IMR-90 (cell line): ENCODE data around the gene SRSF12. TPM values are rescaled to one million over a fixed set of nuclear protein-coding genes. Genes with fewer than 3 reads are reported as not detected.
A peak's percentile ranks its signal among the peaks of the same experiment; 100 is the strongest.

Experiments
- ATAC-seq: fragments of 200-7000 bp; cut with Tn5 transposase; 2 replicates; pipeline ENCODE4 v1.9.1; 2020; ENCODE audit warnings: low read depth, mild to moderate bottlenecking, moderate library complexity
- BruUV-seq: library from RNA; stranded (reverse); fragments of 400-500 nt; replicated peaks from 2 replicates; lab custom pipeline; 2021; lab: Mats Ljungman, UMichigan
- CTCF ChIA-PET: fragments of 300-600 bp; formaldehyde crosslinking; extraction: SDS; loops from one replicate; lab custom pipeline; 2021; ENCODE audit warnings: antibody characterized with exemption; lab: Yijun Ruan, JAX
- POLR2A ChIA-PET: fragments of 300-600 bp; sonication (Branson Sonifier 250); formaldehyde crosslinking; loops from one replicate; lab custom pipeline; 2022; ENCODE audit warnings: antibody characterized with exemption; ENCODE audit not compliant: unreplicated experiment; lab: Charles Lee
- DNase-seq: peaks from one replicate; pipeline ENCODE4 v3.0.0; 2013
- H2AFZ ChIP-seq: replicated peaks from 2 replicates; pipeline ENCODE3; 2013; ENCODE audit warnings: low read length, mild to moderate bottlenecking; ENCODE audit not compliant: poor library complexity
- H2AK5ac ChIP-seq: 2 replicates; pipeline ENCODE4 v1.6.1; 2013; ENCODE audit warnings: low read depth, low read length, inconsistent platforms
- H2AK9ac ChIP-seq: replicated peaks from 2 replicates; pipeline ENCODE3; 2013; ENCODE audit warnings: mild to moderate bottlenecking, low read depth, low read length, moderate library complexity; ENCODE audit not compliant: poor library complexity
- H2BK120ac ChIP-seq: 2 replicates; pipeline ENCODE4 v1.6.1; 2013; ENCODE audit warnings: low read depth, low read length, inconsistent platforms
- H2BK15ac ChIP-seq: 3 replicates; pipeline ENCODE4 v1.6.1; 2013; ENCODE audit warnings: low read depth, low read length, inconsistent platforms
- H2BK20ac ChIP-seq: 2 replicates; pipeline ENCODE4 v1.6.1; 2013; ENCODE audit warnings: low read depth, mild to moderate bottlenecking, inconsistent platforms, low read length, moderate library complexity
- H2BK5ac ChIP-seq: 2 replicates; pipeline ENCODE4 v1.6.1; 2013; ENCODE audit warnings: mild to moderate bottlenecking, low read depth, low read length, inconsistent platforms; ENCODE audit not compliant: poor library complexity, severe bottlenecking
- H3K14ac ChIP-seq: replicated peaks from 2 replicates; pipeline ENCODE4 v1.6.1; 2013; ENCODE audit warnings: low read depth, low read length, inconsistent platforms
- H3K18ac ChIP-seq: 2 replicates; pipeline ENCODE4 v1.6.1; 2013; ENCODE audit warnings: low read depth, low read length, control low read depth
- H3K23ac ChIP-seq: 2 replicates; pipeline ENCODE4 v1.6.1; 2013; ENCODE audit warnings: low read depth, low read length, inconsistent platforms
- H3K27ac ChIP-seq: 2 replicates; pipeline ENCODE4 v1.5.1; 2013; ENCODE audit warnings: mild to moderate bottlenecking, control low read depth, low read length; ENCODE audit not compliant: insufficient read depth
- H3K27me3 ChIP-seq: 2 replicates; pipeline ENCODE4 v1.6.1; 2013; ENCODE audit warnings: low read length; ENCODE audit not compliant: control insufficient read depth, insufficient read depth
- H3K36me3 ChIP-seq: 2 replicates; pipeline ENCODE4 v1.6.1; 2013; ENCODE audit warnings: low read length, mixed read lengths; ENCODE audit not compliant: control insufficient read depth, insufficient read depth
- H3K4ac ChIP-seq: 2 replicates; pipeline ENCODE4 v1.6.1; 2013; ENCODE audit warnings: low read depth, low read length, inconsistent platforms
- H3K4me1 ChIP-seq: 2 replicates; pipeline ENCODE4 v1.6.1; 2013; ENCODE audit warnings: low read length, mixed read lengths; ENCODE audit not compliant: control insufficient read depth, insufficient read depth
- H3K4me2 ChIP-seq: 2 replicates; pipeline ENCODE4 v1.6.1; 2013; ENCODE audit warnings: low read depth, mild to moderate bottlenecking, control low read depth, low read length, moderate library complexity
- H3K4me3 ChIP-seq: 2 replicates; pipeline ENCODE4 v1.5.1; 2013; ENCODE audit warnings: low read depth, mild to moderate bottlenecking, control low read depth, low read length, moderate library complexity; ENCODE audit not compliant: insufficient read depth
- H3K56ac ChIP-seq: 2 replicates; pipeline ENCODE4 v1.6.1; 2013; ENCODE audit warnings: low read length, inconsistent platforms; ENCODE audit not compliant: insufficient read depth; ENCODE audit errors: extremely low read depth
- H3K79me1 ChIP-seq, 2 experiments: 2 replicates each; pipeline ENCODE4 v1.6.1; 2013; ENCODE audit warnings: low read length in 2 of 2, inconsistent platforms in 1 of 2, low read depth in 1 of 2
- H3K9ac ChIP-seq: 2 replicates; pipeline ENCODE4 v1.6.1; 2013; ENCODE audit warnings: low read depth, low read length, control low read depth
- H3K9me1 ChIP-seq: 2 replicates; pipeline ENCODE4 v1.6.1; 2013; ENCODE audit warnings: low read length, inconsistent platforms; ENCODE audit not compliant: insufficient read depth
- H3K9me3 ChIP-seq: 2 replicates; pipeline ENCODE4 v1.6.1; 2013; ENCODE audit warnings: low read length; ENCODE audit not compliant: control insufficient read depth, insufficient read depth
- H4K20me1 ChIP-seq: 2 replicates; pipeline ENCODE4 v1.6.1; 2013; ENCODE audit warnings: low read length, inconsistent platforms; ENCODE audit not compliant: insufficient read depth
- H4K5ac ChIP-seq: 2 replicates; pipeline ENCODE4 v1.6.1; 2013; ENCODE audit warnings: mild to moderate bottlenecking, low read depth, low read length, control low read depth
- H4K8ac ChIP-seq, 2 experiments: 2 replicates each; pipeline ENCODE4 v1.6.1; 2013; ENCODE audit warnings: low read depth in 2 of 2, low read length in 2 of 2, control low read depth in 1 of 2, inconsistent platforms in 1 of 2
- H4K91ac ChIP-seq: 2 replicates; pipeline ENCODE4 v1.6.1; 2013; ENCODE audit warnings: low read depth, low read length, inconsistent platforms; ENCODE audit not compliant: insufficient read depth
- CEBPB ChIP-seq: IDR thresholded peaks from 2 replicates; pipeline ENCODE4 v1.6.1; 2012; ENCODE audit warnings: low read depth, low read length, improper control_type of control experiment
- NFE2L2 ChIP-seq: fragments of 150-350 bp; IDR thresholded peaks from 2 replicates; pipeline ENCODE4 v1.6.1; 2016; ENCODE audit warnings: low read depth, mild to moderate bottlenecking, low read length
- WGBS, 2 experiments: methylation state at CpG; one replicate each; pipeline versions ENCODE4 v1.1.5 to v1.1.7; 2013; ENCODE audit warnings: missing lambda C conversion rate in 2 of 2; ENCODE audit not compliant: insufficient read length in 1 of 2; ENCODE audit errors: extremely low coverage in 2 of 2; 5-methylcytosine and 5-hydroxymethylcytosine counted together
- dilution Hi-C: fragments of 300-500 bp; cut with HindIII; formaldehyde crosslinking; loops from one replicate; pipeline ENCODE4 v1.14.3; 2018; ENCODE audit warnings: low sequenced_read_pairs; ENCODE audit not compliant: unreplicated experiment
- in situ Hi-C: fragments of 300-500 bp; cut with MboI; formaldehyde crosslinking; loops from 3 replicates; pipeline ENCODE4 v1.14.3; 2019; ENCODE audit warnings: low sequenced_read_pairs, inconsistent platforms, mixed read lengths
- intact Hi-C: fragments of 100-400 bp; cut with micrococcal nuclease; formaldehyde crosslinking; loops from 2 replicates; pipeline ENCODE4 v1.10.0; 2022
- polyA plus RNA-seq, 3 experiments: library from polyadenylated mRNA; depleted of rRNA; stranded (reverse); fragments of >200 nt; gene quantifications; 2 replicates each; pipeline ENCODE4 v1.2.3, GENCODE V29; 2012; ENCODE audit warnings: low replicate concordance in 1 of 3
- total RNA-seq: library from RNA; depleted of rRNA; stranded (reverse); fragments of >200 nt; gene quantifications from 2 replicates; pipeline ENCODE4 v1.2.3, GENCODE V29; 2012
- TF ChIP-seq, protein P1 (sequence below): fragments of 150-350 bp; IDR thresholded peaks from 2 replicates; pipeline ENCODE4 v1.6.1; 2017; ENCODE audit warnings: mild to moderate bottlenecking, antibody characterized with exemption, low read length, low read depth
- TF ChIP-seq, protein P2 (sequence below): conservative IDR thresholded peaks from 2 replicates; pipeline ENCODE4 v1.5.1; 2012; ENCODE audit warnings: mild to moderate bottlenecking, low read depth, low read length, improper control_type of control experiment

Gene SRSF12
- total and polyA plus RNA-seq, 2 of the 4 experiments (the other 2 are of a cell fraction), result 0.21 to 0.36 TPM

DNA sequence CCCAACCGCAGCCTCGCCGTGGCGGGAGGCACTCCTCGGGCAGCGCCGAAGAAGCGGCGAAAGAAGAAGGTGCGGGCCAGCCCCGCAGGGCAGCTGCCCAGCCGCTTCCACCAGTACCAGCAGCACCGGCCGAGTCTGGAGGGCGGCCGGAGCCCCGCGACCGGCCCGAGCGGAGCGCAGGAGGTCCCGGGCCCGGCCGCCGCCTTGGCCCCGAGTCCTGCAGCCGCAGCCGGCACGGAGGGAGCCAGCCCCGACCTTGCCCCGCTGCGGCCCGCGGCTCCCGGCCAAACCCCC, 36.8 kb downstream of the SRSF12 start:
- CTCF ChIA-PET, result no interaction called here

More for the DNA sequence above, 36.8 kb downstream of the SRSF12 start:
- peaks cover 3% of the 10 kb centered on the region; the same call in 1 of the 2 replicates for H3K9me1 ChIP-seq
- peak overlapping the region; percentile 50; the same call in 1 of the 2 replicates for H3K18ac ChIP-seq
- H3K9ac ChIP-seq, result peak overlapping the region; percentile 98
- peak overlapping the region; percentile 89 for H3K4ac ChIP-seq
- ATAC-seq (peak; percentile 2), DNase-seq (no peak)
- no peak overlapping the region for H3K4me2 ChIP-seq
- no peaks in the 10 kb centered on the region for H3K27me3 ChIP-seq
- H4K20me1 ChIP-seq, result peaks cover 41% of the 10 kb centered on the region
- in situ Hi-C loops, result no loop called here
- no peak overlapping the region for H2BK20ac ChIP-seq
- H4K5ac ChIP-seq, result peak overlapping the region; percentile 13; the same call in 1 of the 2 replicates
- no peak overlapping the region for H2AK5ac ChIP-seq
- BruUV-seq, result no TSS peak
- H3K4me1 ChIP-seq, result peaks cover 4% of the 10 kb centered on the region
- H4K91ac ChIP-seq, result peak overlapping the region; percentile 87
- peak overlapping the region; percentile 92 for H3K27ac ChIP-seq
- peaks cover 16% of the 10 kb centered on the region for H3K36me3 ChIP-seq
- peaks cover 3 to 37% of the 10 kb centered on the region in 2 experiments for H3K79me1 ChIP-seq
- H3K14ac ChIP-seq, result peak overlapping the region; percentile 82; the same call in 1 of the 2 replicates
- H4K8ac ChIP-seq, result peak overlapping the region in 1 of 2 experiments; percentile 38; a peak in 1 of 4 replicates
- dilution Hi-C loops, result no loop called here
- H3K9me3 ChIP-seq, result no peaks in the 10 kb centered on the region
- peak overlapping the region; percentile 98 for H2AK9ac ChIP-seq
- H2BK15ac ChIP-seq, result no peak overlapping the region
- peak overlapping the region; percentile 77 for H3K4me3 ChIP-seq
- H2BK5ac ChIP-seq, result peak overlapping the region; percentile 88
- peak overlapping the region; percentile 89; the same call in 1 of the 2 replicates for H3K23ac ChIP-seq
- intact Hi-C loops, result loop anchor here (2.0 to 5.0 kb wide), 3 partner anchors 98 to 1924 kb away; partner anchors contain the start of genes UBE2J1 and ZNF292
- 0% methylated on average over 12 of the region's 36 CpGs; no CpG with 5 or more reads in 1 of the 2 experiments for WGBS, 2 experiments
- H2AFZ ChIP-seq, result peak overlapping the region; percentile 88
- H2BK120ac ChIP-seq, result no peak overlapping the region
- POLR2A ChIA-PET, result no interaction called here
- TF ChIP-seq, protein P1, sequence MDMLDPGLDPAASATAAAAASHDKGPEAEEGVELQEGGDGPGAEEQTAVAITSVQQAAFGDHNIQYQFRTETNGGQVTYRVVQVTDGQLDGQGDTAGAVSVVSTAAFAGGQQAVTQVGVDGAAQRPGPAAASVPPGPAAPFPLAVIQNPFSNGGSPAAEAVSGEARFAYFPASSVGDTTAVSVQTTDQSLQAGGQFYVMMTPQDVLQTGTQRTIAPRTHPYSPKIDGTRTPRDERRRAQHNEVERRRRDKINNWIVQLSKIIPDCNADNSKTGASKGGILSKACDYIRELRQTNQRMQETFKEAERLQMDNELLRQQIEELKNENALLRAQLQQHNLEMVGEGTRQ, result no peak
- TF ChIP-seq, protein P2, sequence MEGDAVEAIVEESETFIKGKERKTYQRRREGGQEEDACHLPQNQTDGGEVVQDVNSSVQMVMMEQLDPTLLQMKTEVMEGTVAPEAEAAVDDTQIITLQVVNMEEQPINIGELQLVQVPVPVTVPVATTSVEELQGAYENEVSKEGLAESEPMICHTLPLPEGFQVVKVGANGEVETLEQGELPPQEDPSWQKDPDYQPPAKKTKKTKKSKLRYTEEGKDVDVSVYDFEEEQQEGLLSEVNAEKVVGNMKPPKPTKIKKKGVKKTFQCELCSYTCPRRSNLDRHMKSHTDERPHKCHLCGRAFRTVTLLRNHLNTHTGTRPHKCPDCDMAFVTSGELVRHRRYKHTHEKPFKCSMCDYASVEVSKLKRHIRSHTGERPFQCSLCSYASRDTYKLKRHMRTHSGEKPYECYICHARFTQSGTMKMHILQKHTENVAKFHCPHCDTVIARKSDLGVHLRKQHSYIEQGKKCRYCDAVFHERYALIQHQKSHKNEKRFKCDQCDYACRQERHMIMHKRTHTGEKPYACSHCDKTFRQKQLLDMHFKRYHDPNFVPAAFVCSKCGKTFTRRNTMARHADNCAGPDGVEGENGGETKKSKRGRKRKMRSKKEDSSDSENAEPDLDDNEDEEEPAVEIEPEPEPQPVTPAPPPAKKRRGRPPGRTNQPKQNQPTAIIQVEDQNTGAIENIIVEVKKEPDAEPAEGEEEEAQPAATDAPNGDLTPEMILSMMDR, result 0 out of 2 replicates have a peak, but pooled peaks have one; percentile 4
- TF ChIP-seq CEBPB, result no peak
- TF ChIP-seq NFE2L2, result no peak
- no peak overlapping the region for H3K56ac ChIP-seq
